GM10266 (cell line): ENCODE measurements around the gene WDR55.

ENCODE experiments used
- DNase-seq: peaks from one replicate; pipeline ENCODE4 v3.0.0; 2012; ENCODE audit errors: extremely low spot score
- TF ChIP-seq, protein P1 (sequence below): IDR thresholded peaks from 2 replicates; pipeline ENCODE4 v1.5.1; 2012; ENCODE audit warnings: mild to moderate bottlenecking, low read depth; ENCODE audit not compliant: control insufficient read depth, insufficient read depth; ENCODE audit errors: missing control alignments

Gene WDR55

DNA sequence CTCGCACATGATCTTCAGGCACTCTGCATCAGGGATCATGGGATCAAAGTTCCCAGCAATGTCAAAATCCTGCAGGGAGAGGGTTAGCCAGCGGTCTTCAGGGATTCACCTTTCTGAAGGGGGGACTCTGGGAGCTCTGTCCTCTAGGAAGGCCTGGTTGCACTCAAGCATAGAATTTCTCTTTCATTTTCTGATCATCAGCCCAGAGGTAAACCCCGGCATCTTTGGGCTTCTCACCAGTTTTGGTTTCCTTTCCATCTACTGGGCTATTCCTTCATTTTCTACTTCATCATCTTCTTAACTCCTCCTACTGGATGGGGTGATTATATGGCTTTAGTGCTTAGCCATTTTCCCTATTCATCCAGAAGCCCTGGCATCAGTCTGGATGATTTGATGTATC lies 13.2 kb downstream of the WDR55 start:
- peak; percentile 33 for DNase-seq
- TF ChIP-seq, protein P1, sequence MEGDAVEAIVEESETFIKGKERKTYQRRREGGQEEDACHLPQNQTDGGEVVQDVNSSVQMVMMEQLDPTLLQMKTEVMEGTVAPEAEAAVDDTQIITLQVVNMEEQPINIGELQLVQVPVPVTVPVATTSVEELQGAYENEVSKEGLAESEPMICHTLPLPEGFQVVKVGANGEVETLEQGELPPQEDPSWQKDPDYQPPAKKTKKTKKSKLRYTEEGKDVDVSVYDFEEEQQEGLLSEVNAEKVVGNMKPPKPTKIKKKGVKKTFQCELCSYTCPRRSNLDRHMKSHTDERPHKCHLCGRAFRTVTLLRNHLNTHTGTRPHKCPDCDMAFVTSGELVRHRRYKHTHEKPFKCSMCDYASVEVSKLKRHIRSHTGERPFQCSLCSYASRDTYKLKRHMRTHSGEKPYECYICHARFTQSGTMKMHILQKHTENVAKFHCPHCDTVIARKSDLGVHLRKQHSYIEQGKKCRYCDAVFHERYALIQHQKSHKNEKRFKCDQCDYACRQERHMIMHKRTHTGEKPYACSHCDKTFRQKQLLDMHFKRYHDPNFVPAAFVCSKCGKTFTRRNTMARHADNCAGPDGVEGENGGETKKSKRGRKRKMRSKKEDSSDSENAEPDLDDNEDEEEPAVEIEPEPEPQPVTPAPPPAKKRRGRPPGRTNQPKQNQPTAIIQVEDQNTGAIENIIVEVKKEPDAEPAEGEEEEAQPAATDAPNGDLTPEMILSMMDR, result no peak

DNA sequence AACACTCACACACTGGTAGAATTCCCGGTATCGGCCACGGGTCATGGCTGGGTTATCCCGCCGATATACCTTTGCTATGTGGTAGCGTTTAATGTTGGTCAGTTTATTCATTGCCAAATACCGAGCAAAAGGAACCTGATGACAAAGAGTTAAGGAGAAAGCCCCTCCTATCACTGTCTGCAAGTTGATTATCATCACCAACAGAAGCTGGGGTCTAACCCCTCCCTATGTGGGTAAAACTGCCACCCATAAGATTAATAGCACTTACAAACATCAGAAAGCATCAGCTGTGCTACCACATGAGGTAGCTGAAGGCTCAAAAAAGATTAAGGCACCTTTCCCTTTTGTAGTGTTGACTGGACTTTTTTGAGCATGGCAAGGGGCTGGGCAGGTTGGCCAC lies 14.3 kb downstream of the WDR55 start:
- TF ChIP-seq, protein P1, result no peak
- no peak for DNase-seq

DNA sequence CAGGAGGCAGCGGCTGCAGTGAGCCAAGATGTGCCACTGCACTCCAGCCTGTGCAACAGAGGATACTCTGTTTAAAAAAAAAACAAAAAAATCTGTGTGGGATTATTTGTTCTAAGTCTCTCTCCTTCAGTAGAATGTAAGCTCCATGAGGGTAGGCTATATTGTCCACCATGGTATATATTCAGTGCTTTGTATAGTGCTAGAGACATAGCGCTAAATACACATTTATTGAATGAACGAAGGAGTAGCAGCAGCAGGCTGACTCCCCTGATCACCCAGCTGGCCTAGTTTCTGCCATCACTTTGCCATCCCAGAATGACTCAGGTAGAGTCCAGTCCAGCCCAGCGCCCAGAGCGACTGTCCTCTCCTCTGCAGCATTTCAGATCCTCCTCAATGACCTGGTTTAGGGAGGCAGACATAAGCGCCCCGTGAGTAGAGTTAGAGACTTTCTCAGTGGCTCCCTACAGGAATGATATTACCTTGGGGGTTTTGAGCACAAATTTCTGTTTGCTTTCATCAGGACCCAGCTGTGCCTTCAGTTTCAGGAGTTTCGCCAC lies 25.8 kb downstream of the WDR55 start:
- TF ChIP-seq, protein P1, result no peak
- DNase-seq, result peak; percentile 8

DNA sequence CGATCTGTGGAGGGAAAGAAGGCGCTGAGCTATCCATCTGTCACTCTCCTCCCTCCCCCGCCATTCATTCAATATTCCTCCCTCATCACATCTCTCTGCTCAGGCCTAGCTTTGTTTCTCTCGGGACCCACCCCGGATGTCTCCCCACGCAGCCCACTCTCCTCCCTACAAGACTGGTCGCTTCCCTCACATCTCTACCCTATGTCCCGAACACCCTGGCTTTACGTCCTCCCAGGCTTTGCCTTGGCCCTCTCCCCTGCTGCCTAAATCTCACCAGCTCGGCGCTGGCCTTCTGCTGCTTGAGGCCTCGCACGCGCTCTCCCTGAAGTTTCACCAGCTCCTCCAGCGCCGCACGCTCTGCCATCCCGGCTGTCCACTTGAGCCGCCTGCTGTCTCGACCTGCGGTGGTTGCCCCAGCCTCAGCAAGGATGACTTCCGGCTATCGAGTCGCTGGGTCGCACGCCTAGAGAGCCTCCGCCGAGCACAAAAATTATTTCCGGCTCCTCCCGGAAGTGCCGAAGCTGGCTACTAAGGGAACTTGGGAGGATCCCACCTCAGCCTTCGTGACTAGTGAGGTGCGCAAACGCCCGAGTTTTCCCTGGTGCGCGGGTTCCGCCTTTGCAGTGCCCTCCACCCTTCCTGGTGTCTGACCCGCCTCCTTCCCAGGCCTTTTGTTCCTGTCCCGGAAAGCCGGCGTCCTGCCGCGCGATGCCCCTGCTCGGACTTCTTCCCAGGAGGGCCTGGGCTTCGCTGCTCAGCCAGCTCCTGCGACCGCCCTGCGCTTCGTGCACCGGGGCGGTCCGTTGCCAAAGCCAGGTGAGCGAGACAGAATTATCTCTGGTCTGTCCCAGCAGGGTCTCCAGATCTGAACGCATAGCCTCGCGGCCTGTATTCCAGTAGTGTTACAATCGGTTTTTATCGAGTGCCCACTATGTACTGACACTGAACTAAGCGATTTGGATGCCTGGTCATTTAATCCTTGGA lies 26.5 kb downstream of the WDR55 start, which contains the start of the genes HARS1 and HARS2:
TSS of gene HARS1 (minus strand) at position 430 of the 984 bp plus-strand sequence. CDS start at position 364, 66 bp downstream.
TSS of gene HARS2 (plus strand) at position 515 of the 984 bp plus-strand sequence. CDS start at position 709, 194 bp downstream.
- TF ChIP-seq, protein P1, result no peak
- DNase-seq, result peak; percentile 85

DNA sequence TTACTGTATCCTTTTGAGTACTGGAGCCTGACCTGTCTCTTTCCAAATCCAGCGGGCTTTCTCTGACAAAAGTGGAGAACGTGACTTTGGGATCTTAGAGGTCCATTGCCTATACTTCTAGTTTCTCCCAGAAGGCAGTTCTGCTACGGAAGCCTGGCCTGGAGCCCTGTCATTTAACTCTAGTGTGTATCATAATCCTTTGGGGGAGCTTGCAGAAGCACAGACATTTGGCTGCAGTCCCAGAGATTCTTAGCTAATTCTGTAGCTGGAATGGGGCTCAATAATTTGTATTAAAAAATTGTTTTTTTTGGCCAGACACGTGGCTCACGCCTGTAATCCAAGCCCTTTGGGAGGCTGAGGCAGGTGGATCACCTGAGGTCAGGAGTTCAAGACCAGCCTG lies 29.6 kb downstream of the WDR55 start:
- no peak for DNase-seq
- TF ChIP-seq, protein P1, result no peak

DNA sequence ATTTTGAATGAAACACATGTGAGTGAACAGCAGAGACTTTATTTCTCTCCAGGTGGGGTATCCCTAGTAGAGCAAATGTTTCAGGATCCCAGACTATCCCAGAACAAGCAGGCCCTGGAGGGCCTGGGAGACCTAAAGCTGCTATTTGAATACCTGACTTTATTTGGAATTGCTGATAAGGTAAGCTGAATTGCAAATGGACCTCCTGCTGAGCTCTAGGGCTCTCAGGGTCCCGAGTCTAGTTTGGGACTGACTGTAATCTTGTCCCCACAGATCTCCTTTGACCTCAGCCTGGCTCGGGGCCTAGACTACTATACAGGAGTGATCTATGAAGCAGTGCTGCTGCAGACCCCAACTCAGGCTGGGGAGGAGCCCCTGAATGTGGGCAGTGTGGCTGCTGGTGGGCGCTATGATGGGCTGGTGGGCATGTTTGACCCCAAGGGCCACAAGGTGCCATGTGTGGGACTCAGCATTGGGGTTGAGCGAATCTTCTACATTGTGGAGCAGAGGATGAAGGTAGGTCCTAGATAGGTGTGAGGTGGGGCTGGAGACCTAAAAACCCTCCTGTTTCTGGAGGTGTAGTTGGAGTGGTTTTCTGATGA lies 32.3 kb downstream of the WDR55 start:
- TF ChIP-seq, protein P1, result no peak
- DNase-seq, result no peak
